Hematopoietic multipotent progenitor cell treated with erythropoietin and hydrocortisone succinate and interleukin-3 and kit ligand, for 4 days (in vitro differentiated cells): ENCODE results near the gene KLHDC7B.
"Not testable (repeated sequence)": the region's sequence is repeated elsewhere in the genome, so short reads cannot be mapped to it uniquely, and the experiment has no call there.

Experiments
- DNase-seq: peaks from one replicate; pipeline ENCODE4 v3.0.0-alpha.2; 2015

KLHDC7B gene

GRCh38 chr22:50517495-50518260 lies 28.0 kb upstream of the KLHDC7B start:
- no peak for DNase-seq

- no peak for DNase-seq
Measured at GRCh38 chr22:50518606-50519005, 27.1 kb upstream of the KLHDC7B start.

- DNase-seq = no peak
Measured at GRCh38 chr22:50519151-50519550, 26.5 kb upstream of the KLHDC7B start.

- DNase-seq = not testable (repeated sequence)
Measured at GRCh38 chr22:50520184-50520583, 25.5 kb upstream of the KLHDC7B start.

- DNase-seq = no peak
Measured at GRCh38 chr22:50520826-50521453, 24.8 kb upstream of the KLHDC7B start.

- no peak for DNase-seq
Measured at GRCh38 chr22:50521710-50522109, 24.0 kb upstream of the KLHDC7B start.

- DNase-seq = no peak
Measured at GRCh38 chr22:50522208-50522805, 23.4 kb upstream of the KLHDC7B start.

GRCh38 chr22:50522806-50523438 lies 22.8 kb upstream of the KLHDC7B start:
- no peak for DNase-seq

- DNase-seq = no peak
Measured at GRCh38 chr22:50523458-50523805, 22.3 kb upstream of the KLHDC7B start.

- DNase-seq = no peak
Measured at GRCh38 chr22:50523806-50524675, 21.7 kb upstream of the KLHDC7B start.

GRCh38 chr22:50524676-50525103 lies 21.0 kb upstream of the KLHDC7B start:
- DNase-seq = no peak

GRCh38 chr22:50525104-50525857 lies 20.4 kb upstream of the KLHDC7B start, which contains the start of gene SCO2:
SCO2 (minus strand) TSS chr22:50525598; CDS start chr22:50524411, 1,187 bp downstream.
- peak; percentile 99 for DNase-seq

GRCh38 chr22:50525858-50526107 lies 19.9 kb upstream of the KLHDC7B start:
- DNase-seq = no peak

- DNase-seq = peak; percentile 93
Measured at GRCh38 chr22:50526108-50526833, 19.4 kb upstream of the KLHDC7B start.

- DNase-seq = peak; percentile 90
Measured at GRCh38 chr22:50526834-50527801, 18.6 kb upstream of the KLHDC7B start.

GRCh38 chr22:50527921-50528681 lies 17.6 kb upstream of the KLHDC7B start:
- no peak for DNase-seq

GRCh38 chr22:50528682-50529415 lies 16.9 kb upstream of the KLHDC7B start:
- DNase-seq = peak; percentile 26

GRCh38 chr22:50529416-50529896 lies 16.2 kb upstream of the KLHDC7B start:
- DNase-seq = no peak
